Measurements from ENCODE around the gene SOX15. TPM values are rescaled to one million over a fixed set of nuclear protein-coding genes. Genes with fewer than 3 reads are reported as not detected.

The SOX15 gene
- total and polyA plus RNA-seq, 10 of the 15 experiments (the other 5 are each of a cell fraction or from before 2014, with no cell fraction given): 0.06 to 0.53 (median 0.16) TPM; not detected in 2

DNA sequence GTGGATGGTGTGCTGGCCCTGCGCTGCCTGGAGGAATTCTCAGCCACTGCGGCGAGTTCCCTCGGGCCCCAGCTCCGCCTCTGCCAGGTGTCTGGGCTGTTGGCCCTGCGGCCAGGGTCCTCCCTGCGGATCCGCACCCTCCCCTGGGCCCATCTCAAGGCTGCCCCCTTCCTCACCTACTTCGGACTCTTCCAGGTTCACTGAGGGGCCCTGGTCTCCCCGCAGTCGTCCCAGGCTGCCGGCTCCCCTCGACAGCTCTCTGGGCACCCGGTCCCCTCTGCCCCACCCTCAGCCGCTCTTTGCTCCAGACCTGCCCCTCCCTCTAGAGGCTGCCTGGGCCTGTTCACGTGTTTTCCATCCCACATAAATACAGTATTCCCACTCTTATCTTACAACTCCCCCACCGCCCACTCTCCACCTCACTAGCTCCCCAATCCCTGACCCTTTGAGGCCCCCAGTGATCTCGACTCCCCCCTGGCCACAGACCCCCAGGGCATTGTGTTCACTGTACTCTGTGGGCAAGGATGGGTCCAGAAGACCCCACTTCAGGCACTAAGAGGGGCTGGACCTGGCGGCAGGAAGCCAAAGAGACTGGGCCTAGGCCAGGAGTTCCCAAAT, 32.6 kb downstream of the SOX15 start (continued):
- TF ChIP-seq, protein P1, sequence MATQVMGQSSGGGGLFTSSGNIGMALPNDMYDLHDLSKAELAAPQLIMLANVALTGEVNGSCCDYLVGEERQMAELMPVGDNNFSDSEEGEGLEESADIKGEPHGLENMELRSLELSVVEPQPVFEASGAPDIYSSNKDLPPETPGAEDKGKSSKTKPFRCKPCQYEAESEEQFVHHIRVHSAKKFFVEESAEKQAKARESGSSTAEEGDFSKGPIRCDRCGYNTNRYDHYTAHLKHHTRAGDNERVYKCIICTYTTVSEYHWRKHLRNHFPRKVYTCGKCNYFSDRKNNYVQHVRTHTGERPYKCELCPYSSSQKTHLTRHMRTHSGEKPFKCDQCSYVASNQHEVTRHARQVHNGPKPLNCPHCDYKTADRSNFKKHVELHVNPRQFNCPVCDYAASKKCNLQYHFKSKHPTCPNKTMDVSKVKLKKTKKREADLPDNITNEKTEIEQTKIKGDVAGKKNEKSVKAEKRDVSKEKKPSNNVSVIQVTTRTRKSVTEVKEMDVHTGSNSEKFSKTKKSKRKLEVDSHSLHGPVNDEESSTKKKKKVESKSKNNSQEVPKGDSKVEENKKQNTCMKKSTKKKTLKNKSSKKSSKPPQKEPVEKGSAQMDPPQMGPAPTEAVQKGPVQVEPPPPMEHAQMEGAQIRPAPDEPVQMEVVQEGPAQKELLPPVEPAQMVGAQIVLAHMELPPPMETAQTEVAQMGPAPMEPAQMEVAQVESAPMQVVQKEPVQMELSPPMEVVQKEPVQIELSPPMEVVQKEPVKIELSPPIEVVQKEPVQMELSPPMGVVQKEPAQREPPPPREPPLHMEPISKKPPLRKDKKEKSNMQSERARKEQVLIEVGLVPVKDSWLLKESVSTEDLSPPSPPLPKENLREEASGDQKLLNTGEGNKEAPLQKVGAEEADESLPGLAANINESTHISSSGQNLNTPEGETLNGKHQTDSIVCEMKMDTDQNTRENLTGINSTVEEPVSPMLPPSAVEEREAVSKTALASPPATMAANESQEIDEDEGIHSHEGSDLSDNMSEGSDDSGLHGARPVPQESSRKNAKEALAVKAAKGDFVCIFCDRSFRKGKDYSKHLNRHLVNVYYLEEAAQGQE (IDR thresholded peaks at IDR 0.05; ENCODE audit: low read depth, low read length): no peak
- TF ChIP-seq TARDBP (IDR thresholded peaks at IDR 0.05; ENCODE audit: borderline replicate concordance) (no peak), POU2F2 (IDR thresholded peaks at IDR 0.05; ENCODE audit: borderline replicate concordance, low read depth, low read length) (no peak), EGR1 (IDR thresholded peaks at IDR 0.05; ENCODE audit: borderline replicate concordance in 1 of 2, low read depth in 2 of 2, low read length in 2 of 2) (no peak)

DNA sequence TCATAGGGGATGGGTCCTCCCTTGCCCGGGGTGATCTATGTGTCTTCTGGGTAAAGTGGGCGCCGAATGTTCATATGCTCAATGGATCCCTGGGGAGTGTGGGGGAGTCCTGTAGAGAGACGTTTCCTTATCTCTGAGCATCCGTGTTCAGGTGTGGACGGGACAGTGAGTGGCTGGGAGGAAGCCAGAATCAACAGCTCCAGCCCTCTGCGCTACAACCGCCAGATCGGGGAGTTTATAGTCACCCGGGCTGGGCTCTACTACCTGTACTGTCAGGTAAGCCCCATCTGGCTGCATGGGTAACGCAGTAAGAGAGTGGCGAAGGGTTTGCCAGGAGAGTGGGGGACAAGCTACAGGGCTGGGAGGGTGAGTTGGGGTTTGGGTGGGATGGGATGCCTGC, 33.3 kb downstream of the SOX15 start:
- TF ChIP-seq SREBF1 (IDR thresholded peaks at IDR 0.05; ENCODE audit: low read length): no peak
- TF ChIP-seq, protein P2, sequence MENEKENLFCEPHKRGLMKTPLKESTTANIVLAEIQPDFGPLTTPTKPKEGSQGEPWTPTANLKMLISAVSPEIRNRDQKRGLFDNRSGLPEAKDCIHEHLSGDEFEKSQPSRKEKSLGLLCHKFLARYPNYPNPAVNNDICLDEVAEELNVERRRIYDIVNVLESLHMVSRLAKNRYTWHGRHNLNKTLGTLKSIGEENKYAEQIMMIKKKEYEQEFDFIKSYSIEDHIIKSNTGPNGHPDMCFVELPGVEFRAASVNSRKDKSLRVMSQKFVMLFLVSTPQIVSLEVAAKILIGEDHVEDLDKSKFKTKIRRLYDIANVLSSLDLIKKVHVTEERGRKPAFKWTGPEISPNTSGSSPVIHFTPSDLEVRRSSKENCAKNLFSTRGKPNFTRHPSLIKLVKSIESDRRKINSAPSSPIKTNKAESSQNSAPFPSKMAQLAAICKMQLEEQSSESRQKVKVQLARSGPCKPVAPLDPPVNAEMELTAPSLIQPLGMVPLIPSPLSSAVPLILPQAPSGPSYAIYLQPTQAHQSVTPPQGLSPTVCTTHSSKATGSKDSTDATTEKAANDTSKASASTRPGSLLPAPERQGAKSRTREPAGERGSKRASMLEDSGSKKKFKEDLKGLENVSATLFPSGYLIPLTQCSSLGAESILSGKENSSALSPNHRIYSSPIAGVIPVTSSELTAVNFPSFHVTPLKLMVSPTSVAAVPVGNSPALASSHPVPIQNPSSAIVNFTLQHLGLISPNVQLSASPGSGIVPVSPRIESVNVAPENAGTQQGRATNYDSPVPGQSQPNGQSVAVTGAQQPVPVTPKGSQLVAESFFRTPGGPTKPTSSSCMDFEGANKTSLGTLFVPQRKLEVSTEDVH (IDR thresholded peaks at IDR 0.05; ENCODE audit: low read depth, partially characterized antibody): no peak
- no peak for TF ChIP-seq TARDBP (IDR thresholded peaks at IDR 0.05; ENCODE audit: borderline replicate concordance)
- TF ChIP-seq ZBED1 (IDR thresholded peaks at IDR 0.05; ENCODE audit: borderline replicate concordance): no peak
- Histone ChIP-seq H3K79me2 (ENCODE audit: control insufficient read depth, insufficient read depth, low read length) (peaks cover 3% of the 10 kb centered on the region), H3K9me3 (replicated peaks; ENCODE audit: control insufficient read depth, insufficient read depth, low read length) (no peaks in the 10 kb centered on the region), H3K9ac (ENCODE audit: control insufficient read depth, insufficient read depth, low read length) (no peak overlapping the region), H3K27me3 (replicated peaks in 1 of 2; ENCODE audit: control insufficient read depth in 2 of 2, insufficient read depth in 2 of 2, low read length in 1 of 2) (no peaks in the 10 kb centered on the region), H3K4me3 (no peak overlapping the region), H3K4me1 (ENCODE audit: control insufficient read depth, insufficient read depth, low read length) (peaks cover 51% of the 10 kb centered on the region), H3K4me2 (ENCODE audit: control insufficient read depth, insufficient read depth) (no peak overlapping the region), H2AFZ (ENCODE audit: control insufficient read depth, low read depth, low read length) (no peak overlapping the region), H4K20me1 (ENCODE audit: control insufficient read depth, insufficient read depth) (no peaks in the 10 kb centered on the region), H3K27ac (ENCODE audit: control insufficient read depth, insufficient read depth) (no peak overlapping the region), H3K36me3 (ENCODE audit: control insufficient read depth in 2 of 2, insufficient read depth in 2 of 2, low read length in 1 of 2) (no peaks in the 10 kb centered on the region)
- POLR2A ChIA-PET: interaction anchor here (0.6 to 2.7 kb wide), 2 partner anchors 12 to 28 kb away, joined by 5 to 7 read pairs; partner anchors contain the start of gene MPDU1
- CTCF ChIA-PET: interaction anchor here (4.2 to 6.2 kb wide), 3 partner anchors 31 to 201 kb away, joined by 17 to 192 read pairs (median 145); partner anchors contain the start of gene TMEM95
- RAD21 ChIA-PET (ENCODE audit: unreplicated experiment): interaction anchor here (4.9 kb wide), 1 partner anchor 201 kb away, joined by 31 read pairs; the partner anchor contains the start of gene TMEM95
- intact Hi-C loops (cut with micrococcal nuclease; ENCODE audit: unreplicated experiment) (no loop called here), in situ Hi-C loops (cut with MboI) (loop anchor here (25.0 kb wide), 1 partner anchor 519 kb away; the partner anchor contains the start of genes SLC16A11 and SLC16A13)
- BruUV-seq (replicated peaks): no TSS peak
- DNase-seq (ENCODE audit: low read depth, low spot score): no peak
- no peak for ATAC-seq
- FAIRE-seq: no peak
- SMC1A ChIA-PET (ENCODE audit: uncharacterized antibody, unreplicated experiment): interaction anchor here (1.6 to 4.9 kb wide), 3 partner anchors 41 to 121 kb away, joined by 3 to 35 read pairs (median 17); partner anchors contain the start of gene TMEM102
- 86% methylated on average over 12 of the region's 12 CpGs for WGBS (ENCODE audit: insufficient coverage, insufficient replicate concordance, low lambda C conversion rate, missing lambda C conversion rate)
